IMR-90 (cell line): ENCODE data around the gene KRTAP29-1. TPM values are rescaled to one million over a fixed set of nuclear protein-coding genes. Genes with fewer than 3 reads are reported as not detected.
"Not testable (repeated sequence)": the region's sequence is repeated elsewhere in the genome, so short reads cannot be mapped to it uniquely, and the experiment has no call there.

Experiments used
- ATAC-seq: fragments of 200-7000 bp; cut with Tn5 transposase; 2 replicates; pipeline ENCODE4 v1.9.1; 2020; ENCODE audit warnings: low read depth, mild to moderate bottlenecking, moderate library complexity
- BruUV-seq: library from RNA; stranded (reverse); fragments of 400-500 nt; replicated peaks from 2 replicates; lab custom pipeline; 2021; lab: Mats Ljungman, UMichigan
- CTCF ChIA-PET: fragments of 300-600 bp; formaldehyde crosslinking; extraction: SDS; loops from one replicate; lab custom pipeline; 2021; ENCODE audit warnings: antibody characterized with exemption; lab: Yijun Ruan, JAX
- POLR2A ChIA-PET: fragments of 300-600 bp; sonication (Branson Sonifier 250); formaldehyde crosslinking; loops from one replicate; lab custom pipeline; 2022; ENCODE audit warnings: antibody characterized with exemption; ENCODE audit not compliant: unreplicated experiment; lab: Charles Lee
- DNase-seq: peaks from one replicate; pipeline ENCODE4 v3.0.0; 2013
- H2AFZ ChIP-seq: replicated peaks from 2 replicates; pipeline ENCODE3; 2013; ENCODE audit warnings: low read length, mild to moderate bottlenecking; ENCODE audit not compliant: poor library complexity
- H2AK5ac ChIP-seq: 2 replicates; pipeline ENCODE4 v1.6.1; 2013; ENCODE audit warnings: low read depth, low read length, inconsistent platforms
- H2AK9ac ChIP-seq: replicated peaks from 2 replicates; pipeline ENCODE3; 2013; ENCODE audit warnings: mild to moderate bottlenecking, low read depth, low read length, moderate library complexity; ENCODE audit not compliant: poor library complexity
- H2BK120ac ChIP-seq: 2 replicates; pipeline ENCODE4 v1.6.1; 2013; ENCODE audit warnings: low read depth, low read length, inconsistent platforms
- H2BK15ac ChIP-seq: 3 replicates; pipeline ENCODE4 v1.6.1; 2013; ENCODE audit warnings: low read depth, low read length, inconsistent platforms
- H2BK20ac ChIP-seq: 2 replicates; pipeline ENCODE4 v1.6.1; 2013; ENCODE audit warnings: low read depth, mild to moderate bottlenecking, inconsistent platforms, low read length, moderate library complexity
- H2BK5ac ChIP-seq: 2 replicates; pipeline ENCODE4 v1.6.1; 2013; ENCODE audit warnings: mild to moderate bottlenecking, low read depth, low read length, inconsistent platforms; ENCODE audit not compliant: poor library complexity, severe bottlenecking
- H3K14ac ChIP-seq: replicated peaks from 2 replicates; pipeline ENCODE4 v1.6.1; 2013; ENCODE audit warnings: low read depth, low read length, inconsistent platforms
- H3K18ac ChIP-seq: 2 replicates; pipeline ENCODE4 v1.6.1; 2013; ENCODE audit warnings: low read depth, low read length, control low read depth
- H3K23ac ChIP-seq: 2 replicates; pipeline ENCODE4 v1.6.1; 2013; ENCODE audit warnings: low read depth, low read length, inconsistent platforms
- H3K27ac ChIP-seq: 2 replicates; pipeline ENCODE4 v1.5.1; 2013; ENCODE audit warnings: mild to moderate bottlenecking, control low read depth, low read length; ENCODE audit not compliant: insufficient read depth
- H3K27me3 ChIP-seq: 2 replicates; pipeline ENCODE4 v1.6.1; 2013; ENCODE audit warnings: low read length; ENCODE audit not compliant: control insufficient read depth, insufficient read depth
- H3K36me3 ChIP-seq: 2 replicates; pipeline ENCODE4 v1.6.1; 2013; ENCODE audit warnings: low read length, mixed read lengths; ENCODE audit not compliant: control insufficient read depth, insufficient read depth
- H3K4ac ChIP-seq: 2 replicates; pipeline ENCODE4 v1.6.1; 2013; ENCODE audit warnings: low read depth, low read length, inconsistent platforms
- H3K4me1 ChIP-seq: 2 replicates; pipeline ENCODE4 v1.6.1; 2013; ENCODE audit warnings: low read length, mixed read lengths; ENCODE audit not compliant: control insufficient read depth, insufficient read depth
- H3K4me2 ChIP-seq: 2 replicates; pipeline ENCODE4 v1.6.1; 2013; ENCODE audit warnings: low read depth, mild to moderate bottlenecking, control low read depth, low read length, moderate library complexity
- H3K4me3 ChIP-seq: 2 replicates; pipeline ENCODE4 v1.5.1; 2013; ENCODE audit warnings: low read depth, mild to moderate bottlenecking, control low read depth, low read length, moderate library complexity; ENCODE audit not compliant: insufficient read depth
- H3K56ac ChIP-seq: 2 replicates; pipeline ENCODE4 v1.6.1; 2013; ENCODE audit warnings: low read length, inconsistent platforms; ENCODE audit not compliant: insufficient read depth; ENCODE audit errors: extremely low read depth
- H3K79me1 ChIP-seq, 2 experiments: 2 replicates each; pipeline ENCODE4 v1.6.1; 2013; ENCODE audit warnings: low read length in 2 of 2, inconsistent platforms in 1 of 2, low read depth in 1 of 2
- H3K9ac ChIP-seq: 2 replicates; pipeline ENCODE4 v1.6.1; 2013; ENCODE audit warnings: low read depth, low read length, control low read depth
- H3K9me1 ChIP-seq: 2 replicates; pipeline ENCODE4 v1.6.1; 2013; ENCODE audit warnings: low read length, inconsistent platforms; ENCODE audit not compliant: insufficient read depth
- H3K9me3 ChIP-seq: 2 replicates; pipeline ENCODE4 v1.6.1; 2013; ENCODE audit warnings: low read length; ENCODE audit not compliant: control insufficient read depth, insufficient read depth
- H4K20me1 ChIP-seq: 2 replicates; pipeline ENCODE4 v1.6.1; 2013; ENCODE audit warnings: low read length, inconsistent platforms; ENCODE audit not compliant: insufficient read depth
- H4K5ac ChIP-seq: 2 replicates; pipeline ENCODE4 v1.6.1; 2013; ENCODE audit warnings: mild to moderate bottlenecking, low read depth, low read length, control low read depth
- H4K8ac ChIP-seq, 2 experiments: 2 replicates each; pipeline ENCODE4 v1.6.1; 2013; ENCODE audit warnings: low read depth in 2 of 2, low read length in 2 of 2, control low read depth in 1 of 2, inconsistent platforms in 1 of 2
- H4K91ac ChIP-seq: 2 replicates; pipeline ENCODE4 v1.6.1; 2013; ENCODE audit warnings: low read depth, low read length, inconsistent platforms; ENCODE audit not compliant: insufficient read depth
- WGBS, 2 experiments: methylation state at CpG; one replicate each; pipeline versions ENCODE4 v1.1.5 to v1.1.7; 2013; ENCODE audit warnings: missing lambda C conversion rate in 2 of 2; ENCODE audit not compliant: insufficient read length in 1 of 2; ENCODE audit errors: extremely low coverage in 2 of 2; 5-methylcytosine and 5-hydroxymethylcytosine counted together
- dilution Hi-C: fragments of 300-500 bp; cut with HindIII; formaldehyde crosslinking; loops from one replicate; pipeline ENCODE4 v1.14.3; 2018; ENCODE audit warnings: low sequenced_read_pairs; ENCODE audit not compliant: unreplicated experiment
- in situ Hi-C: fragments of 300-500 bp; cut with MboI; formaldehyde crosslinking; loops from 3 replicates; pipeline ENCODE4 v1.14.3; 2019; ENCODE audit warnings: low sequenced_read_pairs, inconsistent platforms, mixed read lengths
- intact Hi-C: fragments of 100-400 bp; cut with micrococcal nuclease; formaldehyde crosslinking; loops from 2 replicates; pipeline ENCODE4 v1.10.0; 2022
- polyA plus RNA-seq, 3 experiments: library from polyadenylated mRNA; depleted of rRNA; stranded (reverse); fragments of >200 nt; gene quantifications; 2 replicates each; pipeline ENCODE4 v1.2.3, GENCODE V29; 2012; ENCODE audit warnings: low replicate concordance in 1 of 3
- total RNA-seq: library from RNA; depleted of rRNA; stranded (reverse); fragments of >200 nt; gene quantifications from 2 replicates; pipeline ENCODE4 v1.2.3, GENCODE V29; 2012

Gene KRTAP29-1
- total and polyA plus RNA-seq, 2 of the 4 experiments (the other 2 are of a cell fraction), result not detected

DNA sequence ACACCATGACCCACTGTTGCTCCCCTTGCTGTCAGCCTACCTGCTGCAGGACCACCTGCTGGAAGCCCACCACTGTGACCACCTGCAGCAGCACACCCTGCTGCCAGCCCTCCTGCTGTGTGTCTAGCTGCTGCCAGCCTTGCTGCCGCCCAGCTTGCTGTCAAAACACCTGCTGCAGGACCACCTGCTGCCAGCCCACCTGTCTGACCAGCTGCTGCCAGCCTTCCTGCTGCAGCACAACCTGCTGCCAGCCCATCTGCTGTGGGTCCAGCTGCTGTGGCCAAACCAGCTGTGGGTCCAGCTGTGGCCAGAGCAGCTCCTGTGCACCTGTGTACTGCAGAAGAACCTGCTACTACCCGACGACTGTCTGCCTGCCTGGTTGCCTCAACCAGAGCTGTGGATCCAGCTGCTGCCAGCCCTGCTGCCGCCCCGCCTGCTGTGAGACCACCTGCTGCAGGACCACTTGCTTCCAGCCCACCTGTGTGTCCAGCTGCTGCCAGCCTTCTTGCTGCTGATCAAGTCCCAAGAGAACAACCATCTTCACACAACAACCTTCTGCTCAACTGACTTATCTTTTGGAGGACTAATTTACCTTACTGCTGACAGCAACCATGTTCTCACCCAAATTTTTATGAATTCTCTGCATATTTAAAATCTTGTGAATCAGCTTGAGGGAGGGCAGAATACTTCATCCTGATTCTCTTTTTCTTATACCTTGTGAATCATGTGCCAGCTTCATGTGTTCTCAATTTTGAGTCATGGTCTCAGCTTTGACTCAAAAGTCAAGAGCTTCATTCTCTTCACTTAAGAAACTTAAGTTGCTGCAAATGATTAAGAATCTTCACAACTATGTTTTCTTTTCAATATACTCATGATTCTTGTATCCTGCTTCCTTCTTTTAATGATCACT lies 47.0 kb downstream of the KRTAP29-1 start, which contains the start of gene KRTAP9-9:
Gene KRTAP9-9, plus strand, starts transcription at position 4 of the 910 bp plus-strand sequence.
- H3K23ac ChIP-seq, H3K18ac ChIP-seq, H3K14ac ChIP-seq, H3K4me3 ChIP-seq, H3K9ac ChIP-seq, H2BK15ac ChIP-seq, H4K91ac ChIP-seq, intact Hi-C loops, H2AFZ ChIP-seq, H3K36me3 ChIP-seq, in situ Hi-C loops, H2AK9ac ChIP-seq, H2AK5ac ChIP-seq, H3K4me1 ChIP-seq, ATAC-seq, H4K8ac ChIP-seq, DNase-seq, CTCF ChIA-PET, H3K9me1 ChIP-seq, H3K4me2 ChIP-seq, H4K20me1 ChIP-seq, H3K56ac ChIP-seq, H2BK20ac ChIP-seq, dilution Hi-C loops, H3K9me3 ChIP-seq, H3K27ac ChIP-seq, H2BK120ac ChIP-seq, H2BK5ac ChIP-seq, H3K79me1 ChIP-seq, H4K5ac ChIP-seq, POLR2A ChIA-PET, H3K4ac ChIP-seq, BruUV-seq: not testable (repeated sequence)
- peaks cover 21% of the 10 kb centered on the region for H3K27me3 ChIP-seq
- WGBS, 2 experiments, result 80% methylated on average over 4 of the region's 5 CpGs; no CpG with 5 or more reads in 1 of the 2 experiments
